HG03196 (cell line): ENCODE results near the gene PRKCE.

Experiments
- ATAC-seq: cut with Tn5 transposase; IDR thresholded peaks from one replicate; pipeline ENCODE4 v1.9.1; 2021; ENCODE audit not compliant: unreplicated experiment

The PRKCE gene

GRCh38 chr2:45750484-45750883 is 99.0 kb downstream of the PRKCE start:
- no peak for ATAC-seq

- ATAC-seq: no peak
These were observed 101.9 kb downstream of the PRKCE start for GRCh38 chr2:45753381-45753780.

- ATAC-seq: no peak
These were observed 102.9 kb downstream of the PRKCE start for GRCh38 chr2:45754131-45755010.

GRCh38 chr2:45755585-45756335 is 104.3 kb downstream of the PRKCE start:
- no peak for ATAC-seq

- no peak for ATAC-seq
These were observed 106.5 kb downstream of the PRKCE start for GRCh38 chr2:45758018-45758417.

- no peak for ATAC-seq
These were observed 107.9 kb downstream of the PRKCE start for GRCh38 chr2:45759310-45759851.

GRCh38 chr2:45761635-45762034 is 110.2 kb downstream of the PRKCE start:
- ATAC-seq: no peak

- no peak for ATAC-seq
These were observed 111.8 kb downstream of the PRKCE start for GRCh38 chr2:45763255-45763654.

- ATAC-seq: no peak
These were observed 112.3 kb downstream of the PRKCE start for GRCh38 chr2:45763797-45764196.

- ATAC-seq: no peak
These were observed 113.7 kb downstream of the PRKCE start for GRCh38 chr2:45765007-45765727.

- ATAC-seq: no peak
These were observed 114.3 kb downstream of the PRKCE start for GRCh38 chr2:45765728-45766254.

GRCh38 chr2:45768208-45768607 is 116.7 kb downstream of the PRKCE start:
- ATAC-seq: no peak

- no peak for ATAC-seq
These were observed 117.6 kb downstream of the PRKCE start for GRCh38 chr2:45769056-45769455.

GRCh38 chr2:45769854-45770576 is 118.5 kb downstream of the PRKCE start:
- ATAC-seq: no peak

GRCh38 chr2:45770811-45771210 is 119.3 kb downstream of the PRKCE start:
- ATAC-seq: no peak

GRCh38 chr2:45771261-45771660 is 119.8 kb downstream of the PRKCE start:
- no peak for ATAC-seq

- no peak for ATAC-seq
These were observed 120.6 kb downstream of the PRKCE start for GRCh38 chr2:45772038-45772437.

- ATAC-seq: no peak
These were observed 122.4 kb downstream of the PRKCE start for GRCh38 chr2:45773909-45774308.

- ATAC-seq: no peak
These were observed 123.3 kb downstream of the PRKCE start for GRCh38 chr2:45774688-45775244.
